ENCODE data around the gene SLC25A1.
A peak's percentile ranks its signal among the peaks of the same experiment; 100 is the strongest.

SLC25A1 gene

DNA sequence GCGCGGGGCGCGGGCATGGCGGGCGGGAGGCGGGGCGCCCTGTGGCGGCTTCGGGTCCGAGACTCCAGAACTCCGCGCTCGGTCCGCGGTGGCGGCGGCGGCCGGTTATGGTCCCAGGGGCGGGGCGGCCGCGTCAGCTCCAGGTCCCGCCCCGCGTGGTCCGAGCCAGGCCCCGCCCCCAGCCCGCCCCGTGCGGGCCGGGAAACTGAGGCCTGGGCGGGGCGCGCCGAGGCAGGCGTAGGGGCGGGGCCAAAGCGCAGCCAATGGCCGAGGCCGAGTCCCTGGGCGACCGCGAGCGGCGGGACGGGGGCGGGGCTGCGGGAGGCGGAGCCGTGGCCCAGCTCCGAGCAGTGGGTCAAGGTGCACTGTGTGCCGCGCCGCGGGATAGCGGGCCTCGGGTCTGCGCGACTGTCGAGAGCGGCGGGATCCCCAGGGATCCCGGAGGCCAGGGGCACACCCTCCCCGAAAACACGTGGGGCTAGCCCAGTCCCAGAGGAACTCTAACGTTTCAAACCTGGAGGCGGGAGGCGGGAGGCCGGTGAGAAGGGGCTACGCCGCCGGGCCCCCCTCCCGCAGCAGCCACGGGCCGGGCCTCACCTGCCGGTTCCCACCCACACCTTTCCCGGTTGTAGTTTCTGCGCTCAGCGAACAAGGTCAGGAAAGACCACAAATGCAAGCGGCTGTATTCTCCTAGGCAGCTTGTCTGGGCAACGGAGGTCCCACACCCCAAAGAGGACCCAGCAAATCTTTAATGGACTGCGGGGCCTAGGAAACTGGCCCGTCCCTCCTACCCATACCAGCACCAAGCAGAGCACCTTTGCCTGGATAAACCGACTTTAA, at the start of gene SLC25A1:
TSS of gene SLC25A1 (minus strand) at position 80 of the 840 bp plus-strand sequence. CDS start at position 17, 63 bp downstream.
- DNase-seq (peak; percentile 80 to 83), ATAC-seq (peak; percentile 77)
- Mint-ChIP-seq H3K27me3 (peaks cover 7% of the 10 kb centered on the region), H3K27ac (peak within 1 kb of the TSS; percentile 34 to 40), H3K4me3 (peak within 1 kb of the TSS; percentile 78 to 85), H3K9me3 (no peaks in the 10 kb centered on the region), H3K4me1 (peaks cover 69% of the 10 kb centered on the region)

DNA sequence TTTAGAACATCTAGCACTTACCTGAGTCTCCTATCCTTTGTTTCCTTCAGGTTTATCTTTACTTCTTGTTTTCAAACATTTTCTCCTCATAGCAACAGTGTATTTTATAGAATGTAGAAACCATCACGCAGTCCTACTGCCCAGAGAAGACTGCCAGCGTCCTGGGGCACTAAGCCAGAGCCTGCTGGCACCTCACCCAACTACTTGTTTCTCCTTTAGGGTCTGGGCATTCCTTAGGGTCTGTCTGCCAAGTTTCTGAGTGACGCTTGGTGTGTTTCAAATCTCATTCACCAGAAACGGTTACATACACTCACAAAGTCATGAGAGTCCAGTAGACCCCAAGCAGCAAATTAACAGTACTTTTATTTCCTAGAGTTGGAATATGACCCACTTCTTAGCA, 49.6 kb upstream of the SLC25A1 start:
- Mint-ChIP-seq H3K4me1 (no peaks in the 10 kb centered on the region), H3K27ac (no peak overlapping the region), H3K4me3 (no peak overlapping the region), H3K27me3 (no peaks in the 10 kb centered on the region), H3K9me3 (no peaks in the 10 kb centered on the region)
- DNase-seq = no peak
- ATAC-seq = no peak

DNA sequence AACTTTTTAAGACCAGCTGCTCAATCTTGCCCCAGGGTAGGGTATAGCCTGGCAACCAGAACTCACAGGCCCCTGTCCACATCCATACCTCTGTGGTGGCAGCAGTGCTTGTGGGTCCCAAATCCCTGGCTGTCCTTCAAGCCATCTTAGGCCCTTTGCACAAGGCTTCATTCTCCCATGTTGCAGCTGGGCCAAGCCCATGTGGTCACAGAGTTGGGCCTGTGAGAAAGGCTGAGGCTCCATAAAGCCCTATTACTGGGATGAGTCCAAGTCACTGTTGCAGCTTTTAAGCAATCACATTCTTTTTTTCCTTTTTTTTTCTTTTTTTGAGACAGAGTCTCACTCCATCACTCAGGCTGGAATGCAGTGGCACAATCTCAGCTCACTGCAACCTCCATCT, 47.9 kb upstream of the SLC25A1 start:
- no peaks in the 10 kb centered on the region for H3K4me1 Mint-ChIP-seq
- H3K9me3 Mint-ChIP-seq = no peaks in the 10 kb centered on the region
- ATAC-seq = no peak
- no peak overlapping the region for H3K27ac Mint-ChIP-seq
- no peak for DNase-seq
- no peak overlapping the region for H3K4me3 Mint-ChIP-seq
- H3K27me3 Mint-ChIP-seq = no peaks in the 10 kb centered on the region

- no peaks in the 10 kb centered on the region for H3K27me3 Mint-ChIP-seq
Measured at GRCh38 chr22:19225560-19225959, 47.0 kb upstream of the SLC25A1 start.

GRCh38 chr22:19224985-19225384, 46.4 kb upstream of the SLC25A1 start:
- Mint-ChIP-seq H3K9me3 (no peaks in the 10 kb centered on the region), H3K27ac (no peak overlapping the region), H3K27me3 (no peaks in the 10 kb centered on the region), H3K4me3 (no peak overlapping the region), H3K4me1 (no peaks in the 10 kb centered on the region)
- ATAC-seq (no peak), DNase-seq (no peak)

More at GRCh38 chr22:19225560-19225959, 47.0 kb upstream of the SLC25A1 start:
- DNase-seq (no peak), ATAC-seq (no peak)
- Mint-ChIP-seq H3K9me3 (no peaks in the 10 kb centered on the region), H3K4me3 (no peak overlapping the region), H3K4me1 (no peaks in the 10 kb centered on the region), H3K27ac (no peak overlapping the region)

DNA sequence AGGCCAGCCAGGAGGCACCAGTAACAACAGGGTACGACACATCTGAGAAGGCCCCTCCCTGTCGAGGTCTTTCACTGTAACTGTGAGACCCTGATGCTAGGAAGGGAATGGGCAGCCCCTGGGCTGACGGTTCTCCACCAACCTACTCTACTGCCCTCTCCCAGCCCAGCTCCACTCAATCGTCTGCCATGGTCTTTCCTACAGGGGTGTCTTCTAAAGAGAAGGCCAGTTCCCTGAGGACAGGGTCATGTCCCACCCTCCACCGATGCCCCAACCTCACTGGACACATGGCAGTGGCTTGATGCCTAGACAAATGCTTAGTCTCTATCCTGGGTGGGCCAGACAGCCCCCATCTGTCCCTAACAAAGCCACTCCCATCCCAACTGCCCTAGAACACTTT, 46.0 kb upstream of the SLC25A1 start:
- H3K27me3 Mint-ChIP-seq = no peaks in the 10 kb centered on the region
- no peaks in the 10 kb centered on the region for H3K4me1 Mint-ChIP-seq
- H3K4me3 Mint-ChIP-seq = no peak overlapping the region
- ATAC-seq (no peak), DNase-seq (no peak)
- no peak overlapping the region for H3K27ac Mint-ChIP-seq
- no peaks in the 10 kb centered on the region for H3K9me3 Mint-ChIP-seq

DNA sequence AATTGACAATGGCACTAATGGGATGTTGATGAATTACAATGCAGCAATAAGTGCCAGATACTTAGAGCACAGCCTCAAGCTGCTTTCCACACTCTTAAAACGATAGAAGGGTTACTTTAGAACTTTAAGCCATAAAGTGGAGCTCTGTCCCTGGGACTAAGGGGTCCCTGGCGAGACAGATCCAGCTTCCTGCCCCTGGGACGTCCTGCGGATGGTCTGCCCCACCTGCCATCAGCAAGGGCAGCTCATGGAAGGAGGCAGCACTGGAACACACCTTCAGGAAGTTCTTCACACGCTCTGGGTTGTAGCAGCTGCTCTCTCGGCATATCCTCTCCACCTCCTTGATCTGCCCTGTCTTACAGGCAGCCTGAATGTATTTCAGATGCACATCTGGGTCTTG, 45.1 kb upstream of the SLC25A1 start:
- Mint-ChIP-seq H3K9me3 (no peaks in the 10 kb centered on the region), H3K27ac (no peak overlapping the region), H3K27me3 (no peaks in the 10 kb centered on the region), H3K4me3 (no peak overlapping the region), H3K4me1 (no peaks in the 10 kb centered on the region)
- ATAC-seq (no peak), DNase-seq (no peak)

- H3K4me1 Mint-ChIP-seq = peaks cover 2% of the 10 kb centered on the region
- H3K27ac Mint-ChIP-seq = no peak overlapping the region
- no peak overlapping the region for H3K4me3 Mint-ChIP-seq
- no peak for DNase-seq
- no peaks in the 10 kb centered on the region for H3K27me3 Mint-ChIP-seq
- H3K9me3 Mint-ChIP-seq = no peaks in the 10 kb centered on the region
- no peak for ATAC-seq
Measured at GRCh38 chr22:19223110-19223509, 44.6 kb upstream of the SLC25A1 start.

GRCh38 chr22:19222242-19223005, 43.9 kb upstream of the SLC25A1 start:
- H3K4me3 Mint-ChIP-seq = no peak overlapping the region
- DNase-seq (no peak), ATAC-seq (no peak)
- H3K27me3 Mint-ChIP-seq = no peaks in the 10 kb centered on the region
- H3K9me3 Mint-ChIP-seq = no peaks in the 10 kb centered on the region
- H3K4me1 Mint-ChIP-seq = peaks cover 6% of the 10 kb centered on the region
- no peak overlapping the region for H3K27ac Mint-ChIP-seq

- no peaks in the 10 kb centered on the region for H3K27me3 Mint-ChIP-seq
- ATAC-seq (no peak), DNase-seq (no peak)
- no peak overlapping the region for H3K4me3 Mint-ChIP-seq
- H3K27ac Mint-ChIP-seq = peak overlapping the region in 1 of 2 donors; percentile 8
- peaks cover 6% of the 10 kb centered on the region for H3K4me1 Mint-ChIP-seq
- no peaks in the 10 kb centered on the region for H3K9me3 Mint-ChIP-seq
Measured at GRCh38 chr22:19220867-19221266, 42.3 kb upstream of the SLC25A1 start.

DNA sequence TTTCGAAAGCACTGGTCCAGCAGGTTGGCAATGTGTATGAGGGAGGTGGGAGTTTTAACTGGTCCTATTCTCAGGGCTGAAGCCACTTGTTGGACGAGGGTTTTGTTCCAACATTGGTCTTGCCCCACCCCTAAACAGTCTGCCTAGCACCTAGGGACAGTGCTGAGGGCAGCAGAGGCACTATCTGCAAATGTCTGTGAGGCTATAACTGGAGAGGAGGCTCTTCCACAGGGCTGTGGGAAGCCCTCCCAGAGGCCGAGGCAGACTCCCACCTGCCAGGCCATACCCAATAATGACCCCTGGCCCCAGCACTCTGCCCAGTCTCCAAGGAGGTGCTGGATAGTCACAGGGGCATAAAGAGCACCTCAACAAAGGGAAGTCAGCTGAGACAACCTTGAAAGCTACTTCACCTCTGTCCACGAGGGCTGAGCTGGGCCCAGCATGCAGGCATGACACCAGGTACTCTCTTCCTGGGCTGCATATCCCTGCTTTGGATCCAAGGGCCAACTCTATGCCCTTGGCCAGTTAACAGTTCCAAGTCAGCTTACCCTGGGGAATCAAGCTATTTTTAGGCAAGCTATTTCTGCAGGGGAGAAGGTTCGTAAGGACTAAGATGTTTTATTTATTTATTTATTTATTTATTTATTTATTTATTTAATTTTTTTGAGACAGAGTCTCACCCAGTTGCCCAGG, 40.2 kb upstream of the SLC25A1 start:
- H3K4me3 Mint-ChIP-seq = no peak overlapping the region
- ATAC-seq (no peak), DNase-seq (no peak)
- no peaks in the 10 kb centered on the region for H3K9me3 Mint-ChIP-seq
- no peaks in the 10 kb centered on the region for H3K27me3 Mint-ChIP-seq
- H3K4me1 Mint-ChIP-seq = peaks cover 6% of the 10 kb centered on the region
- H3K27ac Mint-ChIP-seq = no peak overlapping the region

- H3K9me3 Mint-ChIP-seq = no peaks in the 10 kb centered on the region
- no peak overlapping the region for H3K27ac Mint-ChIP-seq
- H3K4me3 Mint-ChIP-seq = no peak overlapping the region
- H3K27me3 Mint-ChIP-seq = peaks cover 8% of the 10 kb centered on the region
- ATAC-seq = no peak
- H3K4me1 Mint-ChIP-seq = peaks cover 6% of the 10 kb centered on the region
- no peak for DNase-seq
Measured at GRCh38 chr22:19216579-19216978, 38.0 kb upstream of the SLC25A1 start.

DNA sequence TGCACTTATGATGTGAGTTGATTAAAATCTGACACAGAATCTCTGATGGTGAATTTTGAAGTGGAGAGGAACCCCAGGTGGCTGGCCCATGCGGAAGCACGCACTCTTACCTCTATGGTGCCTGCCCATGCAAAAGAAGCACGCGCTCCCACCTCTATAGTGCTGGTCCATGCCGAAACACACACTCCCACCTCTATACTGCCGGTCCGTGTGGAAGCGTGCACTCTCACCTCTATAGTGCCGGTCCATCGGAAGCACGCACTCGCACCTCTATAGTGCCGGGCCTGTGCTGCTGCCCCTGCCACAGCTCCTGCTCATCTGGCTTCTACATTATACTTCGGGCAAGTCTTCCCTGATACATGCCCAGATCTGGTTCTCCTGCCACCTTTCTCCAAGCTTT, 36.8 kb upstream of the SLC25A1 start:
- no peak for DNase-seq
- H3K9me3 Mint-ChIP-seq = no peaks in the 10 kb centered on the region

GRCh38 chr22:19214078-19214473, 35.5 kb upstream of the SLC25A1 start:
- Mint-ChIP-seq H3K27ac (no peak overlapping the region), H3K4me3 (no peak overlapping the region), H3K4me1 (peaks cover 6% of the 10 kb centered on the region), H3K27me3 (peaks cover 20% of the 10 kb centered on the region), H3K9me3 (no peaks in the 10 kb centered on the region)
- ATAC-seq (no peak), DNase-seq (no peak)

More for the DNA sequence above, 36.8 kb upstream of the SLC25A1 start:
- Mint-ChIP-seq H3K27me3 (peaks cover 8% of the 10 kb centered on the region), H3K4me1 (peaks cover 6% of the 10 kb centered on the region), H3K4me3 (no peak overlapping the region), H3K27ac (no peak overlapping the region)
- ATAC-seq = no peak

- ATAC-seq (no peak), DNase-seq (no peak)
- Mint-ChIP-seq H3K27me3 (peaks cover 24% of the 10 kb centered on the region), H3K27ac (no peak overlapping the region), H3K9me3 (no peaks in the 10 kb centered on the region), H3K4me3 (no peak overlapping the region), H3K4me1 (peaks cover 6% of the 10 kb centered on the region)
Measured at GRCh38 chr22:19213442-19214077, 35.0 kb upstream of the SLC25A1 start.

Data from stimulated activated naive CD8-positive, alpha-beta T cell treated with anti-CD3 and anti-CD28 coated beads, Interleukin-15, amount 100 ng/mL, for 72 hours (primary cell).